Right atrium auricular region (tissue), 2 donors: Measurements from ENCODE around the gene XRCC3. TPM values are rescaled to one million over a fixed set of nuclear protein-coding genes. Genes with fewer than 3 reads are reported as not detected.

Experiments used
- DNase-seq: peaks from one replicate; pipeline ENCODE4 v3.0.0-alpha.2; 2019; ENCODE audit warnings: low spot score
- H3K27ac ChIP-seq, 2 donors: fragments of 200-600 bp; sonication (generic); 1 replicate in 1 of 2; 2 replicates in 1 of 2; pipeline ENCODE4 v1.5.1; 2016 to 2019
- H3K27me3 ChIP-seq, 2 donors: fragments of 200-600 bp; sonication (generic); one replicate each; pipeline versions ENCODE4 v1.5.1 to v1.6.0; 2017 to 2019
- H3K36me3 ChIP-seq: fragments of 200-600 bp; sonication (generic); one replicate; pipeline ENCODE4 v1.5.1; 2016
- H3K4me1 ChIP-seq, 2 donors: fragments of 200-600 bp; sonication (generic); one replicate each; pipeline versions ENCODE4 v1.5.1 to v1.6.0; 2017 to 2019
- H3K4me3 ChIP-seq, 2 donors: fragments of 200-600 bp; sonication (generic); 1 replicate in 1 of 2; 2 replicates in 1 of 2; pipeline ENCODE4 v1.5.1; 2017 to 2019; ENCODE audit warnings: mild to moderate bottlenecking in 1 of 2, moderate library complexity in 1 of 2
- H3K9me3 ChIP-seq, 2 donors: fragments of 200-600 bp; sonication (generic); one replicate each; pipeline ENCODE4 v1.5.1; 2019
- CTCF ChIP-seq, 2 donors: fragments of 200-600 bp; sonication (generic); IDR thresholded peaks; one replicate each; pipeline ENCODE4 v1.5.1; 2019; ENCODE audit warnings: antibody characterized with exemption in 2 of 2
- total RNA-seq, 2 donors: library from RNA; depleted of rRNA; stranded (reverse); fragments of >200 nt; gene quantifications; one replicate each; pipeline ENCODE4 v1.1.0, GENCODE V29; 2016

Gene XRCC3
- total RNA-seq, 2 donors from 2014 or later = 2.1 to 3.6 TPM

- TF ChIP-seq CTCF (IDR thresholded peaks at IDR 0.05) = no peak
- H3K27ac ChIP-seq = peak overlapping the region in 1 of 2 donors; percentile 48
- H3K4me1 ChIP-seq = peaks cover 0 to 60% of the 10 kb centered on the region in 2 donors
- peaks cover 67% of the 10 kb centered on the region for H3K36me3 ChIP-seq
- H3K4me3 ChIP-seq = no peak overlapping the region
- H3K27me3 ChIP-seq = no peaks in the 10 kb centered on the region
- DNase-seq = no peak
- no peaks in the 10 kb centered on the region for H3K9me3 ChIP-seq
Measured at GRCh38 chr14:103697206-103697602, 18.0 kb downstream of the XRCC3 start.

GRCh38 chr14:103696466-103697071 lies 18.7 kb downstream of the XRCC3 start:
- H3K4me1 ChIP-seq = peaks cover 0 to 60% of the 10 kb centered on the region in 2 donors
- H3K27ac ChIP-seq = peak overlapping the region; percentile 48 to 60
- H3K36me3 ChIP-seq = peaks cover 64% of the 10 kb centered on the region
- no peaks in the 10 kb centered on the region for H3K27me3 ChIP-seq
- TF ChIP-seq CTCF (IDR thresholded peaks at IDR 0.05) = no peak
- H3K4me3 ChIP-seq = no peak overlapping the region
- no peaks in the 10 kb centered on the region for H3K9me3 ChIP-seq
- no peak for DNase-seq

- no peaks in the 10 kb centered on the region for H3K27me3 ChIP-seq
- peaks cover 58% of the 10 kb centered on the region for H3K36me3 ChIP-seq
- H3K4me3 ChIP-seq = no peak overlapping the region
- H3K9me3 ChIP-seq = no peaks in the 10 kb centered on the region
- no peak for TF ChIP-seq CTCF (IDR thresholded peaks at IDR 0.05)
- H3K4me1 ChIP-seq = peaks cover 0 to 56% of the 10 kb centered on the region in 2 donors
- DNase-seq = no peak
- H3K27ac ChIP-seq = no peak overlapping the region
Measured at GRCh38 chr14:103696070-103696402, 19.2 kb downstream of the XRCC3 start.

- no peaks in the 10 kb centered on the region for H3K27me3 ChIP-seq
- H3K9me3 ChIP-seq = no peaks in the 10 kb centered on the region
- DNase-seq = no peak
- H3K4me1 ChIP-seq = peaks cover 0 to 50% of the 10 kb centered on the region in 2 donors
- TF ChIP-seq CTCF (IDR thresholded peaks at IDR 0.05) = no peak
- peaks cover 53% of the 10 kb centered on the region for H3K36me3 ChIP-seq
- H3K4me3 ChIP-seq = no peak overlapping the region
- H3K27ac ChIP-seq = no peak overlapping the region
Measured at GRCh38 chr14:103695296-103696069, 19.8 kb downstream of the XRCC3 start.

- H3K36me3 ChIP-seq = peaks cover 50% of the 10 kb centered on the region
- DNase-seq = no peak
- no peak overlapping the region for H3K4me3 ChIP-seq
- no peaks in the 10 kb centered on the region for H3K27me3 ChIP-seq
- no peak overlapping the region for H3K27ac ChIP-seq
- no peaks in the 10 kb centered on the region for H3K9me3 ChIP-seq
- H3K4me1 ChIP-seq = peaks cover 0 to 49% of the 10 kb centered on the region in 2 donors
- no peak for TF ChIP-seq CTCF (IDR thresholded peaks at IDR 0.05)
Measured at GRCh38 chr14:103694572-103695026, 20.7 kb downstream of the XRCC3 start.
